HG03469 (cell line): ENCODE data around the gene PRAMEF11.

ENCODE experiments used
- ATAC-seq: cut with Tn5 transposase; IDR thresholded peaks from one replicate; pipeline ENCODE4 v1.9.1; 2021; ENCODE audit warnings: mild to moderate bottlenecking, moderate library complexity, moderate number of reproducible peaks; ENCODE audit not compliant: unreplicated experiment

PRAMEF11 gene

DNA sequence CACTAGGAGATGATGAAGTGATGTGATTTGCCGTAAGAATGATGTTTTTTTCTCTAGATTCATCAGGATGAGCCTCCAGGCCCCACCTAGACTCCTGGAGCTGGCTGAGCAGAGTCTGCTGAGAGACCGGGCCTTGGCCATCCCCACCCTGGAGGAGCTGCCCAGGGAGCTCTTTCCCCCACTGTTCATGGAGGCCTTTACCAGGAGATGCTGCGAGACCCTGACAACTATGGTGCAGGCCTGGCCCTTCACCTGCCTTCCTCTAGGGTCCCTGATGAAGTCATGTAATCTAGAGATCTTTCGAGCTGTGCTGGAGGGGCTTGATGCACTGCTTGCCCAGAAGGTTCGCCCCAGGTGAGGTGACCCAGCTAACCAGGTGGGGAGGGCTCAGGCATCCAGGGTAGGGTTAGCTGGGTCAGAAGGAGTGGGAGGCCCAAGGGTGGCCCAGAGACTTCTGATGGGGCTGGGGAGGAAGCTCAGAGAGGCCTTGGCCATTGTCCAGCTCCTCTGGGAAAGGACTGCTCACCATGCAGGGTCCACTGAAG lies 56.3 kb downstream of the PRAMEF11 start:
- ATAC-seq = no peak
